Loucy (cell line): ENCODE measurements around the gene CRHR1.
A peak's percentile ranks its signal among the peaks of the same experiment; 100 is the strongest.

Source experiments
- H2AFZ ChIP-seq: fragments of 200-600 bp; sonication (generic); 2 replicates; pipeline ENCODE4 v1.6.0; 2016; ENCODE audit warnings: antibody characterized with exemption, mild to moderate bottlenecking, low read length, moderate library complexity
- H3F3A ChIP-seq: fragments of 200-600 bp; 2 replicates; pipeline ENCODE4 v1.6.0; 2016; ENCODE audit warnings: antibody characterized with exemption, low read depth, mild to moderate bottlenecking
- H3K27me3 ChIP-seq: fragments of 200-600 bp; sonication (generic); 2 replicates; pipeline ENCODE4 v1.6.1; 2014; ENCODE audit warnings: low read length, mild to moderate bottlenecking; ENCODE audit not compliant: insufficient read depth, poor library complexity, severe bottlenecking
- H3K36me3 ChIP-seq: fragments of 200-600 bp; sonication (generic); 2 replicates; pipeline ENCODE4 v1.6.1; 2016; ENCODE audit warnings: low read length; ENCODE audit not compliant: insufficient read depth
- H3K4me1 ChIP-seq: fragments of 200-600 bp; sonication (generic); 2 replicates; pipeline ENCODE4 v1.5.1; 2014; ENCODE audit warnings: low read length, mild to moderate bottlenecking; ENCODE audit not compliant: insufficient read depth, poor library complexity, severe bottlenecking
- H3K4me2 ChIP-seq: fragments of 200-600 bp; sonication (generic); 2 replicates; pipeline ENCODE4 v1.6.0; 2014; ENCODE audit warnings: antibody characterized with exemption, low read length, low read depth, mild to moderate bottlenecking; ENCODE audit not compliant: poor library complexity, severe bottlenecking
- H3K4me3 ChIP-seq: fragments of 200-600 bp; sonication (generic); 2 replicates; pipeline ENCODE4 v1.5.1; 2014; ENCODE audit warnings: low read length, mild to moderate bottlenecking, mixed read lengths; ENCODE audit not compliant: poor library complexity, severe bottlenecking
- H3K79me2 ChIP-seq: fragments of 200-600 bp; sonication (generic); 2 replicates; pipeline ENCODE4 v1.6.1; 2014; ENCODE audit warnings: low read length; ENCODE audit not compliant: insufficient read depth
- H3K9ac ChIP-seq: fragments of 200-600 bp; sonication (generic); 2 replicates; pipeline ENCODE4 v1.6.0; 2014; ENCODE audit warnings: mild to moderate bottlenecking, low read depth, low read length, moderate library complexity; ENCODE audit not compliant: poor library complexity, severe bottlenecking
- H3K9me2 ChIP-seq: fragments of 200-600 bp; sonication (generic); replicated peaks from 2 replicates; pipeline ENCODE4 v1.6.1; 2016; ENCODE audit warnings: low read depth, low read length, mixed read lengths
- H3K9me3 ChIP-seq: fragments of 200-600 bp; sonication (generic); 2 replicates; pipeline ENCODE4 v1.6.1; 2014; ENCODE audit warnings: mild to moderate bottlenecking, antibody characterized with exemption, low read length, low read depth; ENCODE audit not compliant: insufficient read depth
- H4K20me1 ChIP-seq: fragments of 200-600 bp; sonication (generic); 2 replicates; pipeline ENCODE4 v1.6.0; 2014; ENCODE audit warnings: antibody characterized with exemption, low read length, mild to moderate bottlenecking; ENCODE audit not compliant: insufficient read depth, poor library complexity, severe bottlenecking
- CTCF ChIP-seq: fragments of 200-600 bp; sonication (generic); conservative IDR thresholded peaks from 2 replicates; pipeline ENCODE4 v1.5.1; 2014; ENCODE audit warnings: mild to moderate bottlenecking, antibody characterized with exemption, low read length
- EZH2phosphoT487 ChIP-seq: fragments of 200-600 bp; IDR thresholded peaks from 2 replicates; pipeline ENCODE4 v1.6.1; 2018; ENCODE audit warnings: antibody characterized with exemption, mild to moderate bottlenecking, moderate library complexity, borderline replicate concordance

The CRHR1 gene

GRCh38 chr17:45763182-45763581, 20.9 kb upstream of the CRHR1 start:
- H3K36me3 ChIP-seq: no peaks in the 10 kb centered on the region
- H3K9me2 ChIP-seq: no peaks in the 10 kb centered on the region
- TF ChIP-seq CTCF (no peak), EZH2phosphoT487 (no peak)
- no peaks in the 10 kb centered on the region for H3K9me3 ChIP-seq
- H3K4me1 ChIP-seq: no peaks in the 10 kb centered on the region
- H2AFZ ChIP-seq: no peak overlapping the region
- no peaks in the 10 kb centered on the region for H3K79me2 ChIP-seq
- H3K27me3 ChIP-seq: no peaks in the 10 kb centered on the region
- no peak overlapping the region for H3K4me2 ChIP-seq
- H4K20me1 ChIP-seq: no peaks in the 10 kb centered on the region
- no peak overlapping the region for H3K4me3 ChIP-seq
- no peak overlapping the region for H3K9ac ChIP-seq
- H3F3A ChIP-seq: no peaks in the 10 kb centered on the region

- no peak overlapping the region for H3K9ac ChIP-seq
- no peaks in the 10 kb centered on the region for H3K27me3 ChIP-seq
- TF ChIP-seq CTCF (no peak), EZH2phosphoT487 (no peak)
- H4K20me1 ChIP-seq: no peaks in the 10 kb centered on the region
- no peaks in the 10 kb centered on the region for H3K79me2 ChIP-seq
- no peaks in the 10 kb centered on the region for H3K9me3 ChIP-seq
- H3F3A ChIP-seq: no peaks in the 10 kb centered on the region
- H3K36me3 ChIP-seq: no peaks in the 10 kb centered on the region
- H3K9me2 ChIP-seq: no peaks in the 10 kb centered on the region
- H2AFZ ChIP-seq: no peak overlapping the region
- H3K4me1 ChIP-seq: no peaks in the 10 kb centered on the region
- no peak overlapping the region for H3K4me3 ChIP-seq
- H3K4me2 ChIP-seq: no peak overlapping the region
Measured at GRCh38 chr17:45764479-45764878, 19.6 kb upstream of the CRHR1 start.

GRCh38 chr17:45768000-45768399, 16.1 kb upstream of the CRHR1 start:
- no peak overlapping the region for H3K4me3 ChIP-seq
- no peaks in the 10 kb centered on the region for H3K27me3 ChIP-seq
- H3K36me3 ChIP-seq: no peaks in the 10 kb centered on the region
- no peaks in the 10 kb centered on the region for H3K4me1 ChIP-seq
- TF ChIP-seq CTCF (peak; percentile 41; the same call in 1 of the 2 replicates), EZH2phosphoT487 (no peak)
- H3K9ac ChIP-seq: no peak overlapping the region
- H3F3A ChIP-seq: no peaks in the 10 kb centered on the region
- no peaks in the 10 kb centered on the region for H4K20me1 ChIP-seq
- no peaks in the 10 kb centered on the region for H3K9me2 ChIP-seq
- no peak overlapping the region for H3K4me2 ChIP-seq
- H3K9me3 ChIP-seq: no peaks in the 10 kb centered on the region
- no peak overlapping the region for H2AFZ ChIP-seq
- no peaks in the 10 kb centered on the region for H3K79me2 ChIP-seq
